Measurements from ENCODE around the gene CACNA1C.

- TF ChIP-seq, protein P1, sequence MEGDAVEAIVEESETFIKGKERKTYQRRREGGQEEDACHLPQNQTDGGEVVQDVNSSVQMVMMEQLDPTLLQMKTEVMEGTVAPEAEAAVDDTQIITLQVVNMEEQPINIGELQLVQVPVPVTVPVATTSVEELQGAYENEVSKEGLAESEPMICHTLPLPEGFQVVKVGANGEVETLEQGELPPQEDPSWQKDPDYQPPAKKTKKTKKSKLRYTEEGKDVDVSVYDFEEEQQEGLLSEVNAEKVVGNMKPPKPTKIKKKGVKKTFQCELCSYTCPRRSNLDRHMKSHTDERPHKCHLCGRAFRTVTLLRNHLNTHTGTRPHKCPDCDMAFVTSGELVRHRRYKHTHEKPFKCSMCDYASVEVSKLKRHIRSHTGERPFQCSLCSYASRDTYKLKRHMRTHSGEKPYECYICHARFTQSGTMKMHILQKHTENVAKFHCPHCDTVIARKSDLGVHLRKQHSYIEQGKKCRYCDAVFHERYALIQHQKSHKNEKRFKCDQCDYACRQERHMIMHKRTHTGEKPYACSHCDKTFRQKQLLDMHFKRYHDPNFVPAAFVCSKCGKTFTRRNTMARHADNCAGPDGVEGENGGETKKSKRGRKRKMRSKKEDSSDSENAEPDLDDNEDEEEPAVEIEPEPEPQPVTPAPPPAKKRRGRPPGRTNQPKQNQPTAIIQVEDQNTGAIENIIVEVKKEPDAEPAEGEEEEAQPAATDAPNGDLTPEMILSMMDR (IDR thresholded peaks at IDR 0.05) = no peak
- TF ChIP-seq EZH2 (IDR thresholded peaks at IDR 0.05; ENCODE audit: borderline replicate concordance, insufficient read depth, low read depth, low read length, poor library complexity, severe bottlenecking) = no peak
Measured at GRCh38 chr12:2445968-2446367, 393.2 kb downstream of the CACNA1C start.

All from B cell (primary cell).